OCI-LY7 (cell line): ENCODE data around the gene VPS13D. TPM values are rescaled to one million over a fixed set of nuclear protein-coding genes. Genes with fewer than 3 reads are reported as not detected.

Experiments used
- BruUV-seq: library from RNA; stranded (reverse); fragments of 400-500 nt; replicated peaks from 2 replicates; lab custom pipeline; 2021; lab: Mats Ljungman, UMichigan
- CTCF ChIA-PET: fragments of 300-600 bp; sonication (Branson Sonifier 250); formaldehyde crosslinking; loops from one replicate; lab custom pipeline; 2022; ENCODE audit warnings: antibody characterized with exemption; ENCODE audit not compliant: unreplicated experiment; lab: Charles Lee
- POLR2A ChIA-PET: fragments of 300-600 bp; sonication (Branson Sonifier 250); formaldehyde crosslinking; loops from one replicate; lab custom pipeline; 2022; ENCODE audit warnings: antibody characterized with exemption; lab: Charles Lee
- DNase-seq: peaks from one replicate; pipeline ENCODE4 v3.0.0-alpha.2; 2015; ENCODE audit warnings: low spot score
- H2AFZ ChIP-seq: fragments of 200-600 bp; sonication (generic), shearing (Covaris generic); 2 replicates; pipeline ENCODE4 v1.6.1; 2014; ENCODE audit warnings: mild to moderate bottlenecking, antibody characterized with exemption, low read length, moderate library complexity
- H3K27ac ChIP-seq: fragments of 200-600 bp; sonication (generic); 2 replicates; pipeline ENCODE4 v1.5.1; 2014; ENCODE audit warnings: mixed run types, low read depth, mild to moderate bottlenecking, moderate library complexity, low read length, inconsistent platforms; ENCODE audit not compliant: poor library complexity, severe bottlenecking
- H3K36me3 ChIP-seq: fragments of 200-600 bp; sonication (generic); 2 replicates; pipeline ENCODE4 v1.6.1; 2014; ENCODE audit warnings: mild to moderate bottlenecking, antibody characterized with exemption, low read length, moderate library complexity, mixed read lengths; ENCODE audit not compliant: insufficient read depth
- H3K4me1 ChIP-seq: fragments of 200-600 bp; sonication (generic); 2 replicates; pipeline ENCODE4 v1.5.1; 2014; ENCODE audit warnings: mild to moderate bottlenecking, low read length; ENCODE audit not compliant: insufficient read depth, poor library complexity, severe bottlenecking
- H3K4me2 ChIP-seq: fragments of 200-600 bp; sonication (generic); 2 replicates; pipeline ENCODE4 v1.6.1; 2014; ENCODE audit warnings: mild to moderate bottlenecking, low read length
- H3K4me3 ChIP-seq: fragments of 200-600 bp; sonication (generic); 2 replicates; pipeline ENCODE4 v1.5.1; 2014; ENCODE audit warnings: mild to moderate bottlenecking, low read depth, low read length; ENCODE audit not compliant: poor library complexity, severe bottlenecking
- H3K79me2 ChIP-seq: fragments of 200-600 bp; sonication (generic); 2 replicates; pipeline ENCODE4 v1.6.1; 2016; ENCODE audit warnings: low read depth, mild to moderate bottlenecking, low read length, moderate library complexity, mixed read lengths; ENCODE audit not compliant: insufficient read depth
- H3K9me2 ChIP-seq: fragments of 200-600 bp; sonication (generic); 2 replicates; pipeline ENCODE4 v1.6.1; 2016; ENCODE audit warnings: mild to moderate bottlenecking, low read length, mixed read lengths; ENCODE audit not compliant: insufficient read depth
- H3K9me3 ChIP-seq: fragments of 200-600 bp; sonication (generic); 2 replicates; pipeline ENCODE4 v1.6.1; 2014; ENCODE audit warnings: mild to moderate bottlenecking, mixed run types, low read length, mixed read lengths
- H4K20me1 ChIP-seq: fragments of 200-600 bp; sonication (generic); 2 replicates; pipeline ENCODE4 v1.6.1; 2014; ENCODE audit warnings: mild to moderate bottlenecking, antibody characterized with exemption, low read length, moderate library complexity, mixed read lengths; ENCODE audit not compliant: insufficient read depth
- CTCF ChIP-seq: fragments of 200-600 bp; sonication (generic); conservative IDR thresholded peaks from 2 replicates; pipeline ENCODE4 v1.5.1; 2014; ENCODE audit warnings: mild to moderate bottlenecking, antibody characterized with exemption, low read length, moderate library complexity, mixed read lengths
- EZH2phosphoT487 ChIP-seq: fragments of 200-600 bp; sonication (generic); IDR thresholded peaks from 2 replicates; pipeline ENCODE4 v1.6.1; 2018; ENCODE audit warnings: low read depth, borderline replicate concordance, mild to moderate bottlenecking, mixed run types, antibody characterized with exemption, low read length, moderate library complexity, mixed read lengths
- intact Hi-C: fragments of 100-400 bp; cut with micrococcal nuclease; formaldehyde crosslinking; loops from one replicate; pipeline ENCODE4 v1.10.0; 2022; ENCODE audit not compliant: unreplicated experiment
- total RNA-seq, 2 experiments: library from RNA; depleted of rRNA in 1 of 2; stranded (reverse); fragments of >200 nt in 1 of 2; shearing (Covaris generic) in 1 of 2; gene quantifications; 2 replicates each; pipeline ENCODE4 v1.2.3, GENCODE V29; 2014 to 2022

The VPS13D gene
- total RNA-seq, 2 experiments from 2014 or later, result 23.9 to 39.2 TPM

GRCh38 chr1:12554521-12555305, 324.9 kb downstream of the VPS13D start:
- no peak overlapping the region for H3K4me2 ChIP-seq
- CTCF ChIA-PET, result no interaction called here
- H3K36me3 ChIP-seq, result no peaks in the 10 kb centered on the region
- DNase-seq, result no peak
- no peaks in the 10 kb centered on the region for H3K9me2 ChIP-seq
- no peaks in the 10 kb centered on the region for H4K20me1 ChIP-seq
- TF ChIP-seq EZH2phosphoT487 (no peak), CTCF (no peak)
- H2AFZ ChIP-seq, result no peak overlapping the region
- H3K4me1 ChIP-seq, result no peaks in the 10 kb centered on the region
- H3K9me3 ChIP-seq, result no peaks in the 10 kb centered on the region
- POLR2A ChIA-PET, result no interaction called here
- no TSS peak for BruUV-seq
- no peaks in the 10 kb centered on the region for H3K79me2 ChIP-seq
- H3K4me3 ChIP-seq, result no peak overlapping the region
- no peak overlapping the region for H3K27ac ChIP-seq
- intact Hi-C loops, result no loop called here

DNA sequence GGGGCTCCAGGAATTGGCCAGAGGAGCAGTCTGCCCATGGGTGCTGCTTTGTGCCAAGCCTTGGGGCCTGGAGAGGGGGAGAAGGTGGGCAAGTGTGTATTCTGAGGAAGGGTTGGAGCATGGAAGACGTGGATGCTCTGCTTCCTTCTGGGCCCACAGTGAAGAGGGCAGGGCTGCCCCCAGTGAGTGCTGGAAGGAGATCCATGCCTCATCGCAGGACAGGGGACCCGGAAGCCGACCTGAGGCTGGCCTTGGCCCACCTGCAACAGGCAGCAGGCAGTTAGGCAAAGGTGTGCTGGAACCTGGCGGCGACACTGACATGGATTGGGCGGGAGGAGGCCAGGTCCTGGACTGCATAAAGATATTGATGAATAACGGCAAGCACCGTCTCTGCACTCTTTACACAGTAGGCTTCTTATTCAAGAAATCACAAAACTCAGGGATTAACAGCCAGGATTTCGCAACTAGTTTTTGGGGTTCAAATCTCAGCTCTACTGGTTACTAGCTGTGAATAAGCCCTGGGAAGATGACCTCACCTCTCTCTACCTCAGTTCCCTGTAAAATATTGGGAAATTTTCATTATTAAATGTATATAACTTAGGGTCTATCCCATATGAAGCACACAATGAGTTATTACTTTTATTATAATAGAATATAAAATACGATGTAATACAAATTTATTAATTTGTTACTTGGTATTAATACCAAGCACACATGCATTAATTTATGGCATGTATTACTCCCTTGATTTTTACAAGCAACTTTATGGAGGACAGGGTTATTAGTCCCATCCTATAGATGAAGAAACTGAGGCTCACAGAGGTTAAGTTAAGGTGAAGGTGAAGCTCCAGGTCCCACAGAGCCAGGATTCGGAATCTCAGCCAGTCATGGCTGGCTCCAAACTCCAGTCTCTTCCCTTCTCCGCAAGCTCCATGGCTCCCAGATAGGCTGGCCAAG, 325.9 kb downstream of the VPS13D start:
- no peaks in the 10 kb centered on the region for H3K36me3 ChIP-seq
- intact Hi-C loops, result no loop called here
- H3K4me3 ChIP-seq, result no peak overlapping the region
- DNase-seq, result no peak
- H3K9me2 ChIP-seq, result no peaks in the 10 kb centered on the region
- H3K27ac ChIP-seq, result no peak overlapping the region
- H3K9me3 ChIP-seq, result no peaks in the 10 kb centered on the region
- H3K79me2 ChIP-seq, result no peaks in the 10 kb centered on the region
- no TSS peak for BruUV-seq
- TF ChIP-seq EZH2phosphoT487 (no peak), CTCF (no peak)
- H4K20me1 ChIP-seq, result no peaks in the 10 kb centered on the region
- H3K4me2 ChIP-seq, result no peak overlapping the region
- H3K4me1 ChIP-seq, result no peaks in the 10 kb centered on the region
- ChIA-PET CTCF (no interaction called here), POLR2A (interaction anchor here (0.6 kb wide), 1 partner anchor 124 kb away, joined by 3 read pairs; no protein-coding TSS in a partner anchor)
- H2AFZ ChIP-seq, result no peak overlapping the region
